A549 treated with AZD9567 at 1 μM for 4 hours (cell line): ENCODE data around the gene B3GALT4. TPM values are rescaled to one million over a fixed set of nuclear protein-coding genes. Genes with fewer than 3 reads are reported as not detected.

Experiments used
- total RNA-seq: library from RNA; stranded (reverse); fragments of 200-300 nt; extraction: Qiagen RNA extraction; gene quantifications from 5 replicates; pipeline ENCODE4 v1.2.3, GENCODE V29; 2022; ENCODE audit not compliant: insufficient read depth

The B3GALT4 gene, protein sequence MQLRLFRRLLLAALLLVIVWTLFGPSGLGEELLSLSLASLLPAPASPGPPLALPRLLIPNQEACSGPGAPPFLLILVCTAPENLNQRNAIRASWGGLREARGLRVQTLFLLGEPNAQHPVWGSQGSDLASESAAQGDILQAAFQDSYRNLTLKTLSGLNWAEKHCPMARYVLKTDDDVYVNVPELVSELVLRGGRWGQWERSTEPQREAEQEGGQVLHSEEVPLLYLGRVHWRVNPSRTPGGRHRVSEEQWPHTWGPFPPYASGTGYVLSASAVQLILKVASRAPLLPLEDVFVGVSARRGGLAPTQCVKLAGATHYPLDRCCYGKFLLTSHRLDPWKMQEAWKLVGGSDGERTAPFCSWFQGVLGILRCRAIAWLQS
- 0.46 to 0.59 TPM (median 0.54 TPM) in 4 of 5 replicates, not detected in the other for total RNA-seq

GRCh38 chr6:33276864-33277662, at the start of gene B3GALT4:
TSS of gene B3GALT4 (plus strand) at chr6:33277123. CDS start at chr6:33277420, 297 bp downstream.

DNA sequence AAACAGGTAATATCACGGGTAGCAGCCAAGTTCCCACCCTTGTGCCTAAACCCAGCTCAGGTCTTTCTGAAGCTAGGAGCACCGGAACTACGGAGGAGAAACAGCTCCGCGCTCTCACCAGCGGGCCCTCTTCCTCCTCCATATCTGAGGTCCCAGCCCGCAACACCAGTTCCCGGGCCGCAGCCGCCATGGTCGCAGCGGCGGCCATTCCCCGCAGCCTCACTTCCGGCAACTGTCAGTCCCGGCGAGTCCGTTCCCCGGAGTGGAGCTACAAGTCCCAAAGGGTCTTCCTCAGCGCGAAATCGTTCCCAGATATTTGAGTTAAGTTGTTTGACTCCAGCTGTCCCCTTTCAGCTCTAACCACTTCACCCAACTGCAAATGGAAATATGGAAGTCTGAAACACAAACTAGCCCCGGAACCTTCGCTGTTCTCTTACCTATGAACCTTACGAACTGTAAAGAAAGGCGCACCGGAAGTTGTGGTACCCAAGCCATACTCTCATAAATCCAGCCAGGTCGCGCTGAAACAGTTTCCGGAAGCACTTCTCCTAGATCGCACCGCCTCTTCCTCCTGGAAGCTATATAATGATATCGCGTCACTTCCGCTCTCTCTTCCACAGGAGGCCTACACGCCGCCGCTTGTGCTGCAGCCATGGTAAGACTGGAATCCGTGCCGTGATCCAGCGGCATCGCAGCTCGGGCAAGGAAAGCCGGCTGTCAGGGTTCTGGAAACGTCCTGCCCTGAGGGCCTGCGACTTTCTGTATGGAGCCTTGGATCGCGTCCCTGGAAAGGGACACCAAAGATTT, 5.3 kb upstream of the B3GALT4 start, which contains the start of the genes RPS18 and VPS52:
TSS of gene RPS18 (plus strand) at position 608 of the 807 bp plus-strand sequence. CDS start at position 653, 45 bp downstream.
TSS of gene VPS52 (minus strand) at position 409 of the 807 bp plus-strand sequence. CDS start at position 208, 201 bp downstream.

DNA sequence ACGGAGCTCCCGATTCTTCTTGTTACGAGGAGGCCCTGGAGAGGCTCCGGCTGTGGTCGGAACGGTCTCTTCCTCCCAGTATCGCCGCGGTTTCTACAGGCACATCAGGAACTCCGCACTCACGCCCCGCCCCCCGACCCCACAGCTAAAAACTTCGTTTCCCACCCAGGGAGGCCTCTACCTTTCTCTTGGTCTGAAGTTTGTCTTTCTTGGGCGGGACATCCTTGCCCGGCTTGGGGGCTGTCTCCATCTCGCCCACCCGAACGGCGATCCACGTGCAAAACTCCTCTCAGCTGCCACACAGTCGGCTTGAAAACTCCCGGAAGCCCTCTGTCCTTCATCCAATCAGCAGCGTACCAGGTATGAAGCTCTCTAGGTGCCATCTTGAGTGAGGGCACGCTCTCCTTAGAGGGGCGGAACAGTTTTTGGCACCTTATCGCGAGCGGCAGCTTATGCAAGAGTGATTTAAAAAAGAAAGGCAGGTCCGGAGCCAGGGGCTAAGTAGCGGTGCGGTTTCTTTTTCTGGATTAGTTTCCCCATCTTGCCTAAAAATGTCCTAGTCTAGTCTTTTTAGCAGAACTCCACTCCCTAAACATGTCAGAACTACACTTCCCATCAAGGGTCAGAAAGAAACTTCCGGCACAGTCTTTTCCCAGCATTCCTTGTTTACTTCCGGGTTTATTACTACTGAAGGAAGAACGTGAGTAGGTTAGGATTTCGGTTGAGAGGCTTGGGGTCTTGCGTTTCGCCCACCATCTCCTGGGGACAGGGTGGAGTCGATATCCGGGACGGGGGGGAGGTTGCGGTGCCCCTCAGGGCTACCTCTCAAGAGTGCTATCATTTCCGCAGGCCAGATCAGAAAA, 12.2 kb downstream of the B3GALT4 start, which contains the start of the genes PFDN6 and WDR46:
TSS of gene PFDN6 (plus strand) at position 681 of the 863 bp plus-strand sequence. CDS start 256 bp downstream, outside the sequence.
TSS of gene WDR46 (minus strand) at position 319 of the 863 bp plus-strand sequence. CDS start at position 250, 69 bp downstream.

DNA sequence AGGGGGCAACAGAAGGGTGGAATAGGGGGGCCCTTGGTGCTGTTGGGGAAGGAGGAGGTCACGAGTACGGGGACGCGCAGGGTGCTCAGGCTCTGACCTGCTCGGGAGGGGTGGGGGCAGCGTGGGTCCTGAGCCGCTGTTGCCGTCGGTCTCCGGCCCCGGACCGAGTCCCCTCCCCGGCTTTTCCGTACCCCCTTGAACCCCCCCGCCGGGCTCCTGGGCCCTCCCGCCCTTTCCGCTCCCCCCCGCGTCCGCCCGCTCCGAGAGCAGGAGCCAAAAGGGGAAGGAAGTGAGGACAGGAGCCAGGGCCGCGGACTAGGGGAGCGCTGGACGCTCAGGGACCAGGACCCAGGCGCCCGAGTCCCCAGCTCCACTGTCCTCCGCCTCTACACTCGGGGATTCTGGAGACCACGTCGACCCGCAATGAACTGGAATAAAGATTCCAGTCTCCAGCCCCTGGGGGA, 21.9 kb downstream of the B3GALT4 start, which contains the start of gene RGL2:
TSS of gene RGL2 (minus strand) at position 170 of the 464 bp plus-strand sequence. CDS start 332 bp downstream, outside the sequence.

GRCh38 chr6:33313709-33314514, 37.0 kb downstream of the B3GALT4 start, which contains the start of gene TAPBP:
TSS of gene TAPBP (minus strand) at chr6:33314078. CDS start at chr6:33314041, 37 bp downstream.

GRCh38 chr6:33317669-33318425, 40.9 kb downstream of the B3GALT4 start, which contains the start of gene ZBTB22:
TSS of gene ZBTB22 (minus strand) at chr6:33317744. CDS start at chr6:33316916, 828 bp downstream.

Other genes with a start within 250 kb of the B3GALT4 start
- not detected in 5 replicates for gene HLA-DPA1, start 203.5 kb upstream of the B3GALT4 start, total RNA-seq
- gene HLA-DPB1, start 201.1 kb upstream of the B3GALT4 start, total RNA-seq, result not detected in 5 replicates
- gene COL11A2, start 84.7 kb upstream of the B3GALT4 start, total RNA-seq, result 0.89 to 1.1 TPM (median 0.94 TPM) in 4 of 5 replicates, not detected in the other
- 14.1 to 22.0 TPM (median 20.4 TPM) in 5 replicates for gene RXRB, start 76.5 kb upstream of the B3GALT4 start, total RNA-seq
- gene SLC39A7, start 76.3 kb upstream of the B3GALT4 start, total RNA-seq, result 101 to 107 TPM (median 106 TPM) in 5 replicates
- gene HSD17B8, start 72.5 kb upstream of the B3GALT4 start, total RNA-seq, result 10.8 to 16.7 TPM (median 15.0 TPM) in 5 replicates
- 15.2 to 26.0 TPM (median 25.6 TPM) in 5 replicates for gene RING1, start 68.6 kb upstream of the B3GALT4 start, total RNA-seq
- gene VPS52, start 5.2 kb upstream of the B3GALT4 start, total RNA-seq, result 15.0 to 20.1 TPM (median 16.3 TPM) in 5 replicates
- gene RPS18, start 5.0 kb upstream of the B3GALT4 start, total RNA-seq, result 1,729 to 2,702 TPM (median 2,628 TPM) in 5 replicates
- 47.5 to 58.2 TPM (median 55.0 TPM) in 5 replicates for gene WDR46, start 12.1 kb downstream of the B3GALT4 start, total RNA-seq
- 98.9 to 131 TPM (median 107 TPM) in 5 replicates for gene PFDN6, start 12.5 kb downstream of the B3GALT4 start, total RNA-seq
- gene RGL2, start 21.8 kb downstream of the B3GALT4 start, total RNA-seq, result 11.4 to 13.9 TPM (median 11.8 TPM) in 5 replicates
- gene TAPBP, start 37.0 kb downstream of the B3GALT4 start, total RNA-seq, result 28.4 to 44.0 TPM (median 33.9 TPM) in 5 replicates
- 1.5 to 3.7 TPM (median 3.5 TPM) in 5 replicates for gene ZBTB22, start 40.6 kb downstream of the B3GALT4 start, total RNA-seq
- gene DAXX, start 45.8 kb downstream of the B3GALT4 start, total RNA-seq, result 31.5 to 37.6 TPM (median 34.9 TPM) in 5 replicates
- gene KIFC1, start 114.7 kb downstream of the B3GALT4 start, total RNA-seq, result 43.3 to 46.6 TPM (median 43.8 TPM) in 5 replicates
- gene PHF1, start 133.9 kb downstream of the B3GALT4 start, total RNA-seq, result 13.7 to 17.4 TPM (median 16.2 TPM) in 5 replicates
- gene CUTA, start 141.0 kb downstream of the B3GALT4 start, total RNA-seq, result 136 to 221 TPM (median 194 TPM) in 5 replicates
- 3.1 to 5.6 TPM (median 4.3 TPM) in 5 replicates for gene SYNGAP1, start 142.9 kb downstream of the B3GALT4 start, total RNA-seq
- gene ZBTB9, start 177.5 kb downstream of the B3GALT4 start, total RNA-seq, result 12.0 to 26.4 TPM (median 12.9 TPM) in 5 replicates